Fibroblast of mammary gland (primary cell): Measurements from ENCODE around the gene STARD10.
"Not testable (repeated sequence)": the region's sequence is repeated elsewhere in the genome, so short reads cannot be mapped to it uniquely, and the experiment has no call there.

ENCODE experiments used
- DNase-seq: peaks from one replicate; pipeline ENCODE4 v3.0.0-alpha.2; 2010; ENCODE audit warnings: low read depth
- H3K4me3 ChIP-seq: 2 replicates; pipeline ENCODE4 v1.5.1; 2011; ENCODE audit warnings: low read depth, mild to moderate bottlenecking, low read length, moderate library complexity; ENCODE audit not compliant: control insufficient read depth
- CTCF ChIP-seq: conservative IDR thresholded peaks from 2 replicates; pipeline ENCODE4 v1.5.1; 2011; ENCODE audit warnings: low read depth, low read length, inconsistent platforms; ENCODE audit not compliant: control insufficient read depth, insufficient read depth

STARD10 gene

DNA sequence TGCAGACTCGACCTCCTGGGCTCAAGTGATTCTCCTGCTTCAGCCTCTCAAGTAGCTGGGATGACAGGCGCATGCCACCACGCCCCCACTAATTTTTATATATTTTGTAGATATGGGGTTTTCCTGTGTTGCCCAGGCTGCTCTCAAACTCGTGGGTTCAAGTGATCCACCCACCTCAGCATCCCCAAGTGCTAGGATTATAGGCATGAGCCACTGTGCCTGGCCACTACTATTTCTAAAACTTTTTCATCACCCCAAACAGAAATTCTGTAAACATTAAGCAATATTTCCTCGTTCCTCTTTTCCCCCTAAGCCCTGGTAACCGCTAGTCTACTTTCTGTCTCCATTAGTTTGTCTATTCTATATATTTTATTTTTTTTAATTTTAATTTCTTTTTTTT lies 11.4 kb upstream of the STARD10 start:
- no peak for DNase-seq
- no peak for TF ChIP-seq CTCF
- H3K4me3 ChIP-seq = no peak overlapping the region

- H3K4me3 ChIP-seq = no peak overlapping the region
- TF ChIP-seq CTCF = no peak
- DNase-seq = no peak
These were observed 9.0 kb upstream of the STARD10 start for GRCh38 chr11:72802822-72803221.

DNA sequence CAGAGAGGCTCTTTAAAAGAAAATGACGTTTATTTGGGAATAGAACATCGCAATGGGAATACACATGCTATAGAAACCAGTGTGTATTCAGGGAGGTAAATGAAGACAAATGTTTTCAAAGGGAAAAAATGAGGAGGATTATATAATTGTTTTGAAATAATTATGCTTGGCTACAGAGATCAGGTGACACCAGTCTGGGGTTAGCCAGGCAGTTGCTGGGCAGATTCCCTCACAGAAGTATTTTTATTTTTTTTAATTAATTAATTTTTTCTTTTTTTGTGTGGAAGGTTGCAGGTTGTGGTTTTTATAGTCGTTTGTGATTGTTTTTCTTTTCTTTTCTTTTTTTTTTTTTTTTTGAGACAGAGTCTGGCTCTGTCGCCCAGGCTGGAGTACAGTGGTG lies 5.6 kb upstream of the STARD10 start:
- no peak for DNase-seq
- TF ChIP-seq CTCF = no peak
- H3K4me3 ChIP-seq = no peak overlapping the region

DNA sequence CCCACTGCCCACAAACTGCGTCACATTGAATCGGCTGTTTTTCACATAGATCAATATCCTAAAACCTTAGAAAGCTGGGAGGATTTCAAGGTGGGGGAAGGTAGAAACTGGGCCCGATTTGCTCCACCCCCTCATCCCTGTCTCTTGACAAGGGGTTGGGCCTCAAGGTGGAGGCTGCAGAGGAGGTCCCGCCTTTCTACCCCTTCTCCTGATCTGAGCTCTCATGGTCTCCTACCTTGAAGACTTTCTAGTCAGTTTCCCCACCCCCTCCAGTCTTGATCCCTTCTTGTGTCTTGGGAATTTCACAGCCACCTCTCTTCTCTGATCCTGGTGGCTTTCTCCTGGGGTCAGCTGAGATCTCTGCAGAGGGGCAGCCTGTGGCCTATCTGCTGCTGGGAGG lies 4.5 kb upstream of the STARD10 start:
- no peak for TF ChIP-seq CTCF
- no peak overlapping the region for H3K4me3 ChIP-seq
- DNase-seq = no peak

- no peak for DNase-seq
- H3K4me3 ChIP-seq = no peak overlapping the region
- no peak for TF ChIP-seq CTCF
These were observed 797 bp downstream of the STARD10 start for GRCh38 chr11:72793076-72793424.

DNA sequence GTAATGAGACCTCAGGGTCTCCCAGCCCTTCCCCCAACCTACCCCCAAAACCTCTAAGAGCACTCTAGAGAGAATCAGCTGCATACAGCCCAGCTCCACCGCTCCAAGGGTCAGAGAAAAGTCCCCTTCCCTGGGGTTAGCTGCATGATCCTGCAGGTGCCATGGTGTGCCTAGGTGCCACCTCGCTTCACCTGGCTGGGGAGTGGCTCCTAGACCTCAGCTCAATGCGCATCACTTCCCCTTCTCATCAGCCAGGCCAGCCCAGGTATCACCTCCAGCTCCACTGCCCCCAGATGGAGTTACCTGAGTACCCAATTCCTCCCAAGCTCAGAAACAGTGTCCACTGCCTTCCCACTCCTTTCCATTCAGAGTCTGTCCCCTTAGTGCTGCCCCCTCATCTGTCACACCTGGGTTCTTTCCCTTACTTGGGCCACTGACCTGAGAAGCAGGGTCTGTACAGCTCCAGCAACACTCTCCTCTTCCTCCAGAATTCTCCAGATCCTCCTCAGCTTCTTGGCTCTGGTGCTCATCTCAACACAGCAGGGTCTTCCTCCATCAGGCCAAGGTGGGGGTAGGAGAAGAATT lies 1.3 kb downstream of the STARD10 start:
- DNase-seq = no peak
- H3K4me3 ChIP-seq = no peak overlapping the region
- no peak for TF ChIP-seq CTCF

- DNase-seq, H3K4me3 ChIP-seq: not testable (repeated sequence)
These were observed 2.6 kb downstream of the STARD10 start for GRCh38 chr11:72791228-72791627.
